ENCODE measurements around the gene CYTH2.

DNA sequence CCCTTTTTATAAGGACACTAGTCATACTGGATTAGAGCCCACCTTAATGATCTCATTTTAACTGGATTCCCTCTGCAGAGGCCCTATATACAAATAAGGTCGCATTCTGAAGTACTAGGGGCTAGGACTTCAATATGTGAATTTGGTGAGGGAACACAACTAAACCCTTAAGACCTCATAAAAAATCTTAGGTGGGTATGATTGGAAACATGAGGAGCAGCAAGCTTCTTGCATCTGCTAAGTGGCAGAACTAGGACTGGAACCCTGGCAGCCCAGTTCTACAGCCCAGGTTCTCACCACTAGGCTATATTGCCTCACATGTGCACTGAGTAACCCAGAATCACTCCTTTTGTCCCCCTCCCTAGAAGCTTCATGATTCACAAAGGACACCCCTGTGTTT is 40.5 kb upstream of the CYTH2 start:
- TF ChIP-seq CTCF (IDR thresholded peaks at IDR 0.05), result no peak
- TF ChIP-seq POLR2A (IDR thresholded peaks at IDR 0.05), result no peak
